OCI-LY3 (cell line): ENCODE data around the gene SERPINA4.

ENCODE experiments used
- H2AFZ ChIP-seq: fragments of 200-600, 300-600 bp; shearing (Covaris generic); 2 replicates; pipeline ENCODE4 v1.6.0; 2014; ENCODE audit warnings: antibody characterized with exemption, low read depth, low read length
- H3K27ac ChIP-seq: fragments of 200-600, 300-600 bp; sonication (generic); 2 replicates; pipeline ENCODE4 v1.5.1; 2014; ENCODE audit warnings: mild to moderate bottlenecking, low read length, moderate library complexity, mixed read lengths
- H3K27me3 ChIP-seq: fragments of 200-600, 300-600 bp; sonication (generic); 2 replicates; pipeline ENCODE4 v1.6.1; 2014; ENCODE audit warnings: low read depth, low read length, mixed read lengths
- H3K36me3 ChIP-seq: fragments of 200-600, 300-600 bp; sonication (generic); replicated peaks from 2 replicates; pipeline ENCODE3; 2014; ENCODE audit warnings: low read depth, low read length, mixed read lengths
- H3K4me1 ChIP-seq: fragments of 300-600, 200-600 bp; sonication (generic); 2 replicates; pipeline ENCODE4 v1.6.1; 2014; ENCODE audit warnings: low read length, mixed read lengths
- H3K4me2 ChIP-seq: fragments of 200-600, 300-600 bp; sonication (generic); 2 replicates; pipeline ENCODE4 v1.6.1; 2014; ENCODE audit warnings: low read length, mixed read lengths
- H3K4me3 ChIP-seq: fragments of 300-600, 200-600 bp; sonication (generic); 2 replicates; pipeline ENCODE4 v1.5.1; 2014; ENCODE audit warnings: antibody characterized with exemption, mild to moderate bottlenecking, low read length, moderate library complexity
- H3K79me2 ChIP-seq: fragments of 300-600, 200-600 bp; shearing (Covaris generic); 2 replicates; pipeline ENCODE4 v1.6.1; 2014; ENCODE audit warnings: mild to moderate bottlenecking, low read length, mixed read lengths
- H3K9ac ChIP-seq: fragments of 300-600, 200-600 bp; shearing (Covaris generic); 2 replicates; pipeline ENCODE4 v1.6.0; 2014; ENCODE audit warnings: mild to moderate bottlenecking, low read length, moderate library complexity
- H3K9me3 ChIP-seq: fragments of 200-600, 300-600 bp; shearing (Covaris generic); 2 replicates; pipeline ENCODE4 v1.6.1; 2014; ENCODE audit warnings: low read length, mixed read lengths; ENCODE audit not compliant: insufficient read depth
- H4K20me1 ChIP-seq: fragments of 200-600, 300-600 bp; sonication (generic); 2 replicates; pipeline ENCODE4 v1.6.1; 2016; ENCODE audit warnings: low read length, mixed read lengths; ENCODE audit not compliant: insufficient read depth
- CTCF ChIP-seq: fragments of 200-600, 300-600 bp; sonication (generic); IDR thresholded peaks from 2 replicates; pipeline ENCODE4 v1.5.1; 2014; ENCODE audit warnings: antibody characterized with exemption, low read length, low read depth
- EZH2phosphoT487 ChIP-seq: fragments of 200-600 bp; shearing (Covaris generic); IDR thresholded peaks from 2 replicates; pipeline ENCODE4 v1.6.1; 2018; ENCODE audit warnings: antibody characterized with exemption, mixed run types, low read depth

The SERPINA4 gene

GRCh38 chr14:94560751-94561655 is at the start of gene SERPINA4:
TSS of gene SERPINA4 (plus strand) at chr14:94561442. CDS start at chr14:94563483, 2,041 bp downstream.
- Histone ChIP-seq H3K36me3 (no peaks in the 10 kb centered on the region), H3K9ac (no peak within 1 kb of the TSS), H3K4me2 (no peak within 1 kb of the TSS), H3K9me3 (no peaks in the 10 kb centered on the region), H4K20me1 (no peaks in the 10 kb centered on the region), H3K79me2 (no peaks in the 10 kb centered on the region), H2AFZ (no peak within 1 kb of the TSS), H3K27ac (no peak within 1 kb of the TSS), H3K4me1 (no peaks in the 10 kb centered on the region), H3K4me3 (no peak within 1 kb of the TSS), H3K27me3 (peaks cover 6% of the 10 kb centered on the region; the same call in 1 of the 2 replicates)
- TF ChIP-seq EZH2phosphoT487 (no peak), CTCF (no peak)

GRCh38 chr14:94514351-94514750 is 46.9 kb upstream of the SERPINA4 start:
- H3K9ac ChIP-seq: no peak overlapping the region
- H4K20me1 ChIP-seq: no peaks in the 10 kb centered on the region
- no peak overlapping the region for H3K27ac ChIP-seq
- no peaks in the 10 kb centered on the region for H3K36me3 ChIP-seq
- H3K9me3 ChIP-seq: no peaks in the 10 kb centered on the region
- H3K79me2 ChIP-seq: no peaks in the 10 kb centered on the region
- H3K4me1 ChIP-seq: no peaks in the 10 kb centered on the region
- H3K4me3 ChIP-seq: no peak overlapping the region
- H2AFZ ChIP-seq: no peak overlapping the region
- TF ChIP-seq CTCF: no peak
- TF ChIP-seq EZH2phosphoT487: no peak
- H3K4me2 ChIP-seq: no peak overlapping the region
- peaks cover 17% of the 10 kb centered on the region for H3K27me3 ChIP-seq

GRCh38 chr14:94515426-94515825 is 45.8 kb upstream of the SERPINA4 start:
- Histone ChIP-seq H3K9me3 (no peaks in the 10 kb centered on the region), H3K36me3 (no peaks in the 10 kb centered on the region), H3K27ac (no peak overlapping the region), H3K4me1 (no peaks in the 10 kb centered on the region), H4K20me1 (no peaks in the 10 kb centered on the region), H3K9ac (no peak overlapping the region), H3K4me2 (no peak overlapping the region), H2AFZ (no peak overlapping the region), H3K27me3 (peaks cover 17% of the 10 kb centered on the region), H3K79me2 (no peaks in the 10 kb centered on the region), H3K4me3 (no peak overlapping the region)
- TF ChIP-seq CTCF: no peak
- no peak for TF ChIP-seq EZH2phosphoT487

GRCh38 chr14:94515856-94516255 is 45.4 kb upstream of the SERPINA4 start:
- no peaks in the 10 kb centered on the region for H3K36me3 ChIP-seq
- TF ChIP-seq EZH2phosphoT487 (no peak), CTCF (no peak)
- no peaks in the 10 kb centered on the region for H3K79me2 ChIP-seq
- peaks cover 17% of the 10 kb centered on the region for H3K27me3 ChIP-seq
- no peak overlapping the region for H3K27ac ChIP-seq
- H3K9me3 ChIP-seq: no peaks in the 10 kb centered on the region
- no peak overlapping the region for H2AFZ ChIP-seq
- H3K4me1 ChIP-seq: no peaks in the 10 kb centered on the region
- H3K4me3 ChIP-seq: no peak overlapping the region
- no peak overlapping the region for H3K4me2 ChIP-seq
- H4K20me1 ChIP-seq: no peaks in the 10 kb centered on the region
- no peak overlapping the region for H3K9ac ChIP-seq
